Esophagus squamous epithelium (tissue), 5 donors: ENCODE measurements around the gene IQCK. TPM values are rescaled to one million over a fixed set of nuclear protein-coding genes. Genes with fewer than 3 reads are reported as not detected.

ENCODE experiments used
- DNase-seq: peaks from one replicate; lab custom pipeline; 2025; lab: John Stamatoyannopoulos, UW
- H3K27ac ChIP-seq, 4 donors: fragments of 200-600 bp; sonication (generic); one replicate each; pipeline ENCODE4 v1.5.1; 2016 to 2019; ENCODE audit warnings: mild to moderate bottlenecking in 1 of 4
- H3K27me3 ChIP-seq, 4 donors: fragments of 200-600 bp; sonication (generic); 1 replicate in 3 of 4; 2 replicates in 1 of 4; pipeline versions ENCODE4 v1.5.1 to v1.6.0; 2017 to 2021; ENCODE audit warnings: antibody characterized with exemption in 1 of 4
- H3K36me3 ChIP-seq, 3 donors: fragments of 200-600 bp; sonication (generic); one replicate each; pipeline ENCODE4 v1.5.1; 2016 to 2019
- H3K4me1 ChIP-seq, 3 donors: fragments of 200-600 bp; sonication (generic); one replicate each; pipeline ENCODE4 v1.5.1; 2017 to 2019
- H3K4me3 ChIP-seq, 4 donors: fragments of 200-600 bp; sonication (generic); 1 replicate in 3 of 4; 2 replicates in 1 of 4; pipeline ENCODE4 v1.5.1; 2016 to 2019; ENCODE audit warnings: mild to moderate bottlenecking in 2 of 4, moderate library complexity in 1 of 4
- H3K9me3 ChIP-seq, 3 donors: fragments of 200-600 bp; sonication (generic); one replicate each; pipeline ENCODE4 v1.5.1; 2016 to 2019
- POLR2A ChIP-seq, 4 donors: fragments of 450-650 bp; IDR thresholded peaks; one replicate each; pipeline ENCODE4 v1.6.1; 2017; ENCODE audit warnings: antibody characterized with exemption in 4 of 4, mild to moderate bottlenecking in 4 of 4, moderate library complexity in 3 of 4
- WGBS, 2 donors: methylation state at CpG; one replicate each; pipeline ENCODE4 v1.1.5; 2018; 5-methylcytosine and 5-hydroxymethylcytosine counted together
- intact Hi-C: fragments of 100-400 bp; cut with DNase I; formaldehyde crosslinking; loops from one replicate; pipeline ENCODE4 v1.15.0; 2022
- total RNA-seq, 4 donors: library from RNA; depleted of rRNA; stranded (reverse); fragments of >200 nt; gene quantifications; one replicate each; pipeline ENCODE4 v1.1.0, GENCODE V29; 2016
- TF ChIP-seq, protein P1 (sequence below), 6 experiments: fragments of 450-650 bp in 4 of 6; fragments of 200-600 bp in 2 of 6; sonication (generic) in 2 of 6; IDR thresholded peaks; one replicate each; pipeline ENCODE4 v1.5.1; 2016 to 2019; ENCODE audit warnings: antibody characterized with exemption in 6 of 6, mild to moderate bottlenecking in 4 of 6, moderate library complexity in 4 of 6
- donor health status: DM: yes; HTN: yes; CAD: no.

Gene IQCK
- total RNA-seq, 4 donors from 2014 or later, result 2.2 to 9.3 (median 6.1) TPM

GRCh38 chr16:19766988-19767387 is 48.9 kb downstream of the IQCK start:
- H3K36me3 ChIP-seq, result no peaks in the 10 kb centered on the region
- H3K9me3 ChIP-seq, result no peaks in the 10 kb centered on the region
- H3K4me3 ChIP-seq, result no peak overlapping the region
- no peak overlapping the region for H3K27ac ChIP-seq
- peaks cover 0 to 7% (median 0%) of the 10 kb centered on the region in 3 donors for H3K4me1 ChIP-seq
- no peak for DNase-seq
- intact Hi-C loops, result no loop called here
- 93 to 95% methylated on average over 4 to 8 of the region's 9 CpGs for WGBS, 2 donors
- TF ChIP-seq, protein P1, sequence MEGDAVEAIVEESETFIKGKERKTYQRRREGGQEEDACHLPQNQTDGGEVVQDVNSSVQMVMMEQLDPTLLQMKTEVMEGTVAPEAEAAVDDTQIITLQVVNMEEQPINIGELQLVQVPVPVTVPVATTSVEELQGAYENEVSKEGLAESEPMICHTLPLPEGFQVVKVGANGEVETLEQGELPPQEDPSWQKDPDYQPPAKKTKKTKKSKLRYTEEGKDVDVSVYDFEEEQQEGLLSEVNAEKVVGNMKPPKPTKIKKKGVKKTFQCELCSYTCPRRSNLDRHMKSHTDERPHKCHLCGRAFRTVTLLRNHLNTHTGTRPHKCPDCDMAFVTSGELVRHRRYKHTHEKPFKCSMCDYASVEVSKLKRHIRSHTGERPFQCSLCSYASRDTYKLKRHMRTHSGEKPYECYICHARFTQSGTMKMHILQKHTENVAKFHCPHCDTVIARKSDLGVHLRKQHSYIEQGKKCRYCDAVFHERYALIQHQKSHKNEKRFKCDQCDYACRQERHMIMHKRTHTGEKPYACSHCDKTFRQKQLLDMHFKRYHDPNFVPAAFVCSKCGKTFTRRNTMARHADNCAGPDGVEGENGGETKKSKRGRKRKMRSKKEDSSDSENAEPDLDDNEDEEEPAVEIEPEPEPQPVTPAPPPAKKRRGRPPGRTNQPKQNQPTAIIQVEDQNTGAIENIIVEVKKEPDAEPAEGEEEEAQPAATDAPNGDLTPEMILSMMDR (IDR thresholded peaks at IDR 0.05), result no peak
- no peak for TF ChIP-seq POLR2A (IDR thresholded peaks at IDR 0.05)
- no peaks in the 10 kb centered on the region for H3K27me3 ChIP-seq

DNA sequence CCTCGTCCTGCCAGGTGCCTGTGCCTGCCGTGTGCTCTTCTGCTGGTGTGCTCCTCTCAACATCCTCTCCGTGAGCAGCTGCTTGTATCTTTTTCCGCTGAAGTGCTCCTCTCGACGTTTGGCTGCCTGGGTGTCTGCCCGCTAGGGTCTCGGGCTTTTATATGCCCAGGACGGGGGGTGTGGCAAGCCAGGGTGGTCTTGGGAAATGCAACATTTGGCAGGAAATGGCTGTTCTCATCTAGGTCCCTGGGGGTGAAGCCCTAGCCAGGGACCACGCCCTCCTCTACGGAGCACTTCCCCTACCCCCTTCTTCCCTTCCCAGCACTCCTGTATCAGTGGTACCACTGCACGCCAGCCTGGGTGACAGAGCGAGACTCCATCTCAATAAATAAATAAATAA is 49.4 kb downstream of the IQCK start:
- WGBS, 2 donors, result 85 to 93% methylated on average over 5 to 8 of the region's 13 CpGs
- Histone ChIP-seq H3K9me3 (no peaks in the 10 kb centered on the region), H3K36me3 (no peaks in the 10 kb centered on the region), H3K27me3 (no peaks in the 10 kb centered on the region), H3K27ac (no peak overlapping the region), H3K4me1 (peaks cover 0 to 7% (median 0%) of the 10 kb centered on the region in 3 donors), H3K4me3 (no peak overlapping the region)
- no peak for TF ChIP-seq POLR2A (IDR thresholded peaks at IDR 0.05)
- TF ChIP-seq, protein P1 (IDR thresholded peaks at IDR 0.05), result no peak
- DNase-seq, result no peak
- intact Hi-C loops, result no loop called here

DNA sequence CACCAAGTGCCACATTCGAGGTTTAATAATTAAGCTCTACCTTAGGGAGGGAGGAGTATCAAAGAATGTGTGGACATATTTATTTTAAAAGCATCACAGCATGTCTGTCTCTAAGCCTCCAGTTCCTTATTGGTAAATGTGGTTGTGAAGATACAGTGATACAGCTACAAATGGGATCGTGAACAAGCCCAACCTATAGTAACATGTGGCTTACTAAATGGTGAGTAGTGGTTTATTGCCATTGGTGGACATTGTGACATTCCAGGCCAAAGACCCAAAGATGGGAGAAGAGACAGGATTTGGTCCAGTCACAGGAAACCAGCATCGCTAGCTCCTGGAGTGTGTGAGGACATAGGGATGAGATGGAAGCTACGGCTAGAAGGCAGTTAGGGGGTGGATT is 51.2 kb downstream of the IQCK start:
- Histone ChIP-seq H3K27ac (no peak overlapping the region), H3K27me3 (no peaks in the 10 kb centered on the region), H3K36me3 (no peaks in the 10 kb centered on the region), H3K4me3 (no peak overlapping the region), H3K9me3 (no peaks in the 10 kb centered on the region), H3K4me1 (peaks cover 0 to 7% (median 0%) of the 10 kb centered on the region in 3 donors)
- 94 to 99% methylated on average over 4 of the region's 4 CpGs for WGBS, 2 donors
- no peak for TF ChIP-seq POLR2A (IDR thresholded peaks at IDR 0.05)
- TF ChIP-seq, protein P1 (IDR thresholded peaks at IDR 0.05), result no peak
- no peak for DNase-seq
- intact Hi-C loops, result no loop called here

DNA sequence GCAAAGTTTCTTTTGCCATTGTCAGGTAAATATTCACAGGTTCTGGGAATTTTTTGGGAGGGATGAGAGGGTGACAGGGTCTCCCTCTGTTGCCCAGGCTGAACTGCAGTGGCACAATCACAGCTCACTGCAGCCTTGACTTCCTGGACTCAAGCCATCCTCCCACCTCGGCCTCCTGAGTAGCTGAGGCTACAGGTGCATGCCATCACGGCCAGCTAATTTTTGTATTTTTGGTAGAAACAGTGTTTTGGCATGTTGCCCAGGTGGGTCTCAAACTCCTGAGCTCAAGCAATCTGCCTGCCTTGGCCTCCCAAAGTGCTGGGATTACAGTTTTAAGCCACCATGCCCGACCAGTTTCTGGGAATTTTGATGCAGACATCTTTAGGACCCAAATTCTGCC is 53.0 kb downstream of the IQCK start:
- TF ChIP-seq POLR2A (IDR thresholded peaks at IDR 0.05), result no peak
- TF ChIP-seq, protein P1 (IDR thresholded peaks at IDR 0.05), result no peak
- Histone ChIP-seq H3K9me3 (no peaks in the 10 kb centered on the region), H3K27me3 (no peaks in the 10 kb centered on the region), H3K27ac (no peak overlapping the region), H3K36me3 (no peaks in the 10 kb centered on the region), H3K4me3 (no peak overlapping the region), H3K4me1 (peaks cover 0 to 4% (median 0%) of the 10 kb centered on the region in 3 donors)
- intact Hi-C loops, result no loop called here
- 65 to 84% methylated on average over 3 of the region's 3 CpGs for WGBS, 2 donors
- DNase-seq, result no peak

GRCh38 chr16:19771796-19772195 is 53.7 kb downstream of the IQCK start:
- no peak for DNase-seq
- Histone ChIP-seq H3K4me3 (no peak overlapping the region), H3K36me3 (no peaks in the 10 kb centered on the region), H3K27ac (no peak overlapping the region), H3K27me3 (no peaks in the 10 kb centered on the region), H3K9me3 (no peaks in the 10 kb centered on the region), H3K4me1 (no peaks in the 10 kb centered on the region)
- intact Hi-C loops, result no loop called here
- TF ChIP-seq POLR2A (IDR thresholded peaks at IDR 0.05), result no peak
- TF ChIP-seq, protein P1 (IDR thresholded peaks at IDR 0.05), result no peak
- WGBS, 2 donors, result 51 to 65% methylated on average over 4 of the region's 4 CpGs
